ENCODE data around the gene SLC43A1.

The SLC43A1 gene

GRCh38 chr11:57497303-57498247 is 17.9 kb downstream of the SLC43A1 start:
- DNase-seq, result no peak

- no peak for DNase-seq
Observed at GRCh38 chr11:57496109-57496820, 19.2 kb downstream of the SLC43A1 start.

GRCh38 chr11:57493507-57494503 is 21.7 kb downstream of the SLC43A1 start:
- peak; percentile 51 for DNase-seq

GRCh38 chr11:57491371-57492061 is 24.0 kb downstream of the SLC43A1 start:
- no peak for DNase-seq

- no peak for DNase-seq
Observed at GRCh38 chr11:57490456-57491248, 24.9 kb downstream of the SLC43A1 start.

- no peak for DNase-seq
Observed at GRCh38 chr11:57487920-57488659, 27.4 kb downstream of the SLC43A1 start.

- DNase-seq, result no peak
Observed at GRCh38 chr11:57487021-57487778, 28.3 kb downstream of the SLC43A1 start.

- no peak for DNase-seq
Observed at GRCh38 chr11:57485217-57485990, 30.1 kb downstream of the SLC43A1 start.

- DNase-seq, result no peak
Observed at GRCh38 chr11:57484141-57484710, 31.3 kb downstream of the SLC43A1 start.

- no peak for DNase-seq
Observed at GRCh38 chr11:57483562-57483918, 32.0 kb downstream of the SLC43A1 start.

GRCh38 chr11:57482782-57483561 is 32.5 kb downstream of the SLC43A1 start:
- peak; percentile 69 for DNase-seq

- no peak for DNase-seq
Observed at GRCh38 chr11:57481915-57482781, 33.4 kb downstream of the SLC43A1 start.

- DNase-seq, result no peak
Observed at GRCh38 chr11:57481315-57481714, 34.2 kb downstream of the SLC43A1 start.

- no peak for DNase-seq
Observed at GRCh38 chr11:57480409-57481137, 34.9 kb downstream of the SLC43A1 start.

- no peak for DNase-seq
Observed at GRCh38 chr11:57479911-57480310, 35.6 kb downstream of the SLC43A1 start.

Measured in left hindlimb (tissue), 1 donor.